ENCODE results near the gene SPEG. TPM values are rescaled to one million over a fixed set of nuclear protein-coding genes. Genes with fewer than 3 reads are reported as not detected.

Gene SPEG
- total RNA-seq, 2 experiments from 2014 or later = 0.46 TPM; not detected in 1

GRCh38 chr2:219475697-219476651, 41.3 kb downstream of the SPEG start:
- no peak overlapping the region for H2AFZ ChIP-seq (ENCODE audit: low read length)
- ChIA-PET CTCF (ENCODE audit: unreplicated experiment) (interaction anchor here (0.6 to 1.1 kb wide), 3 partner anchors 15 to 57 kb away, joined by 3 to 9 read pairs (median 6); no protein-coding TSS in a partner anchor), POLR2A (interaction anchor here (0.6 to 1.0 kb wide), 2 partner anchors 42 to 49 kb away, joined by 3 read pairs; no protein-coding TSS in a partner anchor)
- no peaks in the 10 kb centered on the region for H3K9me3 ChIP-seq (ENCODE audit: low read length)
- no peak overlapping the region for H3K4me2 ChIP-seq (ENCODE audit: low read length)
- no peaks in the 10 kb centered on the region for H3K79me2 ChIP-seq (ENCODE audit: insufficient read depth, low read depth, low read length)
- intact Hi-C loops (cut with micrococcal nuclease; ENCODE audit: unreplicated experiment) = loop anchor here (1.0 kb wide), 1 partner anchor 54 kb away; no protein-coding TSS in a partner anchor
- H3K4me1 ChIP-seq (ENCODE audit: insufficient read depth, low read length, poor library complexity, severe bottlenecking) = no peaks in the 10 kb centered on the region
- H3K36me3 ChIP-seq (ENCODE audit: insufficient read depth, low read length) = no peaks in the 10 kb centered on the region
- TF ChIP-seq EZH2phosphoT487 (IDR thresholded peaks at IDR 0.05; ENCODE audit: borderline replicate concordance, low read depth, low read length) (no peak), CTCF (conservative IDR thresholded peaks at IDR 0.05; ENCODE audit: low read length) (peak; percentile 89)
- no peak overlapping the region for H3K27ac ChIP-seq (ENCODE audit: low read depth, low read length, poor library complexity, severe bottlenecking)
- no peak overlapping the region for H3K4me3 ChIP-seq (ENCODE audit: low read depth, low read length, poor library complexity, severe bottlenecking)
- H3K9me2 ChIP-seq (ENCODE audit: insufficient read depth, low read length) = no peaks in the 10 kb centered on the region
- BruUV-seq (replicated peaks) = no TSS peak
- no peaks in the 10 kb centered on the region; the same call in 1 of the 2 replicates for H4K20me1 ChIP-seq (ENCODE audit: insufficient read depth, low read length)
- peak; percentile 62 for DNase-seq (ENCODE audit: low spot score)

- H3K27ac ChIP-seq (ENCODE audit: low read depth, low read length, poor library complexity, severe bottlenecking) = no peak overlapping the region
- TF ChIP-seq CTCF (conservative IDR thresholded peaks at IDR 0.05; ENCODE audit: low read length) (no peak), EZH2phosphoT487 (IDR thresholded peaks at IDR 0.05; ENCODE audit: borderline replicate concordance, low read depth, low read length) (no peak)
- H3K79me2 ChIP-seq (ENCODE audit: insufficient read depth, low read depth, low read length) = no peaks in the 10 kb centered on the region
- ChIA-PET CTCF (ENCODE audit: unreplicated experiment) (interaction anchor here (1.1 kb wide), 1 partner anchor 21 kb away, joined by 6 read pairs; no protein-coding TSS in a partner anchor), POLR2A (no interaction called here)
- no peak for DNase-seq (ENCODE audit: low spot score)
- intact Hi-C loops (cut with micrococcal nuclease; ENCODE audit: unreplicated experiment) = loop anchor here (1.0 kb wide), 1 partner anchor 54 kb away; no protein-coding TSS in a partner anchor
- H3K9me2 ChIP-seq (ENCODE audit: insufficient read depth, low read length) = no peaks in the 10 kb centered on the region
- BruUV-seq (replicated peaks) = no TSS peak
- no peaks in the 10 kb centered on the region; the same call in 1 of the 2 replicates for H4K20me1 ChIP-seq (ENCODE audit: insufficient read depth, low read length)
- H3K4me3 ChIP-seq (ENCODE audit: low read depth, low read length, poor library complexity, severe bottlenecking) = no peak overlapping the region
- H3K9me3 ChIP-seq (ENCODE audit: low read length) = no peaks in the 10 kb centered on the region
- H2AFZ ChIP-seq (ENCODE audit: low read length) = no peak overlapping the region
- no peak overlapping the region for H3K4me2 ChIP-seq (ENCODE audit: low read length)
- H3K36me3 ChIP-seq (ENCODE audit: insufficient read depth, low read length) = no peaks in the 10 kb centered on the region
- no peaks in the 10 kb centered on the region for H3K4me1 ChIP-seq (ENCODE audit: insufficient read depth, low read length, poor library complexity, severe bottlenecking)
Measured at GRCh38 chr2:219476652-219477151, 42.1 kb downstream of the SPEG start.
